ENCODE results near the gene ASAP2.

The ASAP2 gene

GRCh38 chr2:9416962-9417316, 210.3 kb downstream of the ASAP2 start:
- TF ChIP-seq, protein P1, sequence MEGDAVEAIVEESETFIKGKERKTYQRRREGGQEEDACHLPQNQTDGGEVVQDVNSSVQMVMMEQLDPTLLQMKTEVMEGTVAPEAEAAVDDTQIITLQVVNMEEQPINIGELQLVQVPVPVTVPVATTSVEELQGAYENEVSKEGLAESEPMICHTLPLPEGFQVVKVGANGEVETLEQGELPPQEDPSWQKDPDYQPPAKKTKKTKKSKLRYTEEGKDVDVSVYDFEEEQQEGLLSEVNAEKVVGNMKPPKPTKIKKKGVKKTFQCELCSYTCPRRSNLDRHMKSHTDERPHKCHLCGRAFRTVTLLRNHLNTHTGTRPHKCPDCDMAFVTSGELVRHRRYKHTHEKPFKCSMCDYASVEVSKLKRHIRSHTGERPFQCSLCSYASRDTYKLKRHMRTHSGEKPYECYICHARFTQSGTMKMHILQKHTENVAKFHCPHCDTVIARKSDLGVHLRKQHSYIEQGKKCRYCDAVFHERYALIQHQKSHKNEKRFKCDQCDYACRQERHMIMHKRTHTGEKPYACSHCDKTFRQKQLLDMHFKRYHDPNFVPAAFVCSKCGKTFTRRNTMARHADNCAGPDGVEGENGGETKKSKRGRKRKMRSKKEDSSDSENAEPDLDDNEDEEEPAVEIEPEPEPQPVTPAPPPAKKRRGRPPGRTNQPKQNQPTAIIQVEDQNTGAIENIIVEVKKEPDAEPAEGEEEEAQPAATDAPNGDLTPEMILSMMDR (IDR thresholded peaks at IDR 0.05; ENCODE audit: low read length, missing control alignments): no peak
- H3K4me3 ChIP-seq (replicated peaks; ENCODE audit: low read depth, low read length): no peak overlapping the region
- DNase-seq (ENCODE audit: low read depth): no peak

DNA sequence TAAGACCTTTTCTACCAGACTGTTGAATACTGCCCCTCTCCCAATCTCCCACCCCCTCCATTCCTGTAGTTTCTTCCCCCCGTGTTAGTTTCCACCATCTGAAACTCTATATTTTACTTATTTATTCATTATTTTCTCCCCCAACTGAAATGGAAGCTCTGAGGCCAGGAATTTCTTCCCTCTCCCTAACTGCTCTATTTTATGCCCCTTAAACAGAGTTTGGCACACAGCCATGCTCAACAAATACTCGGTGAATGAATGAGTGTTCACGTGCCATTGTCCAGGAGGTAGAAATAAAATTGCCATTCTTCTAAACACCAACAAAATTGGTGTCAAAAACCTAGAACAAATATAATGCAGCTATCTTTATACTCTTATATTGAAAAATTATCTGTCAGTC, 211.1 kb downstream of the ASAP2 start:
- TF ChIP-seq, protein P1 (IDR thresholded peaks at IDR 0.05; ENCODE audit: low read length, missing control alignments): no peak
- DNase-seq (ENCODE audit: low read depth): no peak
- no peak overlapping the region for H3K4me3 ChIP-seq (replicated peaks; ENCODE audit: low read depth, low read length)

DNA sequence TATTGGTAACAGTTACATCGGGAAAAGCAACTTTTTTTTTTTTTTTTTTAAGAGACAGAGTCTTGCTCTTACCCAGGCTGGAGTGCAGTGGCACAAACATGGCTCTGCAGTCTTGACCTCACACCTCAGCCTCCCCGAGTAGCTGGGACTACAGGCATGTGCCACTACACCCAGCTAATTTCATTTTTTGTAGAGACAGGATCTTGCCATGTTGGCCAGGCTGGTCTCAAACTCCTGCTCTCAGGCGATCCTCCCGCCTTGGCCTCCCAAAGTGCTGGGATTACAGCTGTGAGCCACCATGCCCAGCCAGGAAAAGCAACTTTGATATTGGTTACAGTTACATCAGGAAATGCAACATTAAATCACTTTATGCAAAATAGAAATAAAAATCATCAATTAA, 212.1 kb downstream of the ASAP2 start:
- TF ChIP-seq, protein P1 (IDR thresholded peaks at IDR 0.05; ENCODE audit: low read length, missing control alignments): no peak

DNA sequence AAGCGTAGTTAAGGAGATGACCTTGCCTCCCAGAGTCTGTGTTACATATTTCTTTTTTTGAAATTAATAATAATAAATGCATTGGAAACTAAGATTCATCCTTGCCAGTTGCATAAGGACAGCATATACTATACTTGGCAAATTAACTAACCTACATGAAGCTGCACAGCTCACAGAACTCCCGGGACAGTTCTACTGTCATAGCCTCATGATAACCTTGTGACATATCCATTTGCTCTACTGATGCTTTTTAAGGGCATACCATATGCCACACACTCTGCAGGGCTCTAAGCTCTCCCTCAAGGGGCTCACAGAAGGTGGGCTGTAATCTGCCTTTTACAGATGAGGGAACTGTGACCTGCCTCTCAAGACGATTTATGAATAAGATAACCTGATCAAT, 212.9 kb downstream of the ASAP2 start:
- H3K4me3 ChIP-seq (replicated peaks; ENCODE audit: low read depth, low read length): no peak overlapping the region
- TF ChIP-seq, protein P1 (IDR thresholded peaks at IDR 0.05; ENCODE audit: low read length, missing control alignments): no peak
- DNase-seq (ENCODE audit: low read depth): no peak

More for the DNA sequence above, 212.1 kb downstream of the ASAP2 start:
- DNase-seq (ENCODE audit: low read depth): no peak
- no peak overlapping the region for H3K4me3 ChIP-seq (replicated peaks; ENCODE audit: low read depth, low read length)

GRCh38 chr2:9420495-9420894, 213.9 kb downstream of the ASAP2 start:
- no peak overlapping the region for H3K4me3 ChIP-seq (replicated peaks; ENCODE audit: low read depth, low read length)
- TF ChIP-seq, protein P1 (IDR thresholded peaks at IDR 0.05; ENCODE audit: low read length, missing control alignments): no peak
- DNase-seq (ENCODE audit: low read depth): no peak

DNA sequence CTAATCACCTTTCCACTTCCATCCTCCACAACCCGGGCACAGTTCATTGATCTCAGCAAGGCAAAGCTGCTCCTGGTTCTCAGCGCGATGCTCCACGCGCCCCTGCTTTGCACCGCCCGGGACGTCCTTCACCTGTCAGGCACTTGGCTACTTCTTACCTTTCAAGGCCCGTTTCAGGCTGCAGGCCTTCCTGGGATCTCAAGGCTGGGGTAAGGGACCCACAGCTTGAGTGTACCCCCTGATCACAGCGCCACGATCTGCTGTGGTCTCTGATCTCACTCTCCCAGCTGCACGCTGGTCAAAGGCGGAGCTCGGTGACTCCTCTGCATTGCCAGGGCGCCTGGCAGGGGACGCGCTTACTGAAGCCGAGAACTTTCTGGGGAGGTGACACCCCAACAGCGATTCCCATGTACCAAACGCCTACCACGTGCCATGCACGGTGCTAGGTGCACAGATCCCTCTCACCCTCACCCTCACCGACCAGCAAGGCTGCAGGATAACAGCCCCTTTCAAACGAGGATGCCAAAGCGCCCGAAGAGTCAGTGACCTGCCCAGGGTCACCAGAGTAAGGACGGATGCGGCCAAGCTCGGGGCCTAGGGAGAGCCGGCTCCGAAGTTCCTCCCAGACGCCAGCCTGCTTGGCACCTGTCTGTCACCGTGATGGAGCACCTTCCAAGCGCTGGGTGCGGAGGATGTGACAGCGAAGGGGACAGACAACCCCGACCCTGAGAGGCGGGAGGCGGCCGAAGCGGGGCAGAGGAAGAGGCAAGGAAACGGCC, 215.9 kb downstream of the ASAP2 start:
- DNase-seq (ENCODE audit: low read depth): no peak

More for the DNA sequence above, 215.9 kb downstream of the ASAP2 start:
- peak overlapping the region; percentile 96 for H3K4me3 ChIP-seq (replicated peaks; ENCODE audit: low read depth, low read length)
- TF ChIP-seq, protein P1 (IDR thresholded peaks at IDR 0.05; ENCODE audit: low read length, missing control alignments): no peak
